ENCODE measurements around the gene GPRIN3.

GPRIN3 gene
- total RNA-seq: 14.3 to 460 (median 201) reads per million in 17 experiments

DNA sequence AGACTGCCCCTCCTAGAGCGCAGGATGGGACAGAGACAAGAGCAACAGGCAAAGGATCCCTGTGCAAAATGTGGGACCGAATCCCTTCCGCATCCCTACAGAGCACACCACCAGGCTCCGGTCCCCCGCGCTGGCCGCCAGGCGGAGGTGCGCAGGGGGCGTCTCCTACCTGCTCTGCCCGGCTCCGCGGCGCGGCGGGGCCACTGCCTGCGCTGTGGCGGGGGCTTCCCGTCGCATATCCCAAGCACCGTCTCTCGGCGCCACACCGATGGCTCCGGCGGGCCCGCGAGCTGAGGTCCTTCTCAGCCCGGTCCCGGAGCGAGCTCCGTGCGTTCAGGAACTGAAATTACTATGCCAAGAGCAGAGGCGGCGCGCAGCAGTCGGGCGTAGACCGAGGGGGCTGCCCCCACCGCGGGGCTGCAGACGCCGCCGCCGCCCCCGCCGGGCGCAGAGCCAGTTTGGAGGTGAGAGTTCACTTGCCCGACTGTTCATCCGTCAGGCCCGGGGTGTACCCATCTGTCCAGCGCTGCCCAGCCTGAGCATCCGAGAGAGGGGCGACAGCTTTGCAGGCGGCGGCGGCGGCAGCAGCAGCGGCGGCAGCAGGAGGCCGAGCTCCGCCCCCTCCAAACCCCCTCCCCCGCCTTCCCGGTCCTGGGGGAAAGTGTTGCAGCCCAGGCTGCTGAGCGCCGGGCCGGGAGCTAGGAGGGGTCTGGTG, at the start of gene GPRIN3:
Gene GPRIN3 (minus strand): TSS at position 355 of the 715 bp plus-strand sequence. CDS start 57,690 bp downstream, outside the sequence.
- peak; percentile 73 to 88 (median 81) for DNase-seq

DNA sequence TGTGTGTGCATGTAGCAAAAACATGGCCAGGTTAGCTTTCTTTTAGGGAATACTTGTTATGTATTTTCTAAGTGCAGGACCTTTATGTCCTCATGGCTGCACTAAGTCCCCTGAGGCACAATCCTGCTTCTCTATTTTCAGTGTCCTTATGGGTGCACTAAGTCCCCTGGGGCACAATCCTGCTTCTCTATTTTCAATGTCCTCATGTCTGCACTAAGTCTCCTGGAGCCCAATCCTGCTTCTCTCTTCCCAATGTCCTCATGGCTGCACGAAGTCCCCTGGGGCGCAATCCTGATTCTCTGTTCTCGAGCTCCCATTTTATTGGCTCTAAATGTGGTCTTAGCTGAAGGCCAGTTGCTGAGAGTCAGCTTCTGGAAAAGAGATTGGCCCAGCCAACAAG, 49.7 kb upstream of the GPRIN3 start:
- DNase-seq: peak in 3 of 4 experiments; percentile 45 to 52 (median 51)

DNA sequence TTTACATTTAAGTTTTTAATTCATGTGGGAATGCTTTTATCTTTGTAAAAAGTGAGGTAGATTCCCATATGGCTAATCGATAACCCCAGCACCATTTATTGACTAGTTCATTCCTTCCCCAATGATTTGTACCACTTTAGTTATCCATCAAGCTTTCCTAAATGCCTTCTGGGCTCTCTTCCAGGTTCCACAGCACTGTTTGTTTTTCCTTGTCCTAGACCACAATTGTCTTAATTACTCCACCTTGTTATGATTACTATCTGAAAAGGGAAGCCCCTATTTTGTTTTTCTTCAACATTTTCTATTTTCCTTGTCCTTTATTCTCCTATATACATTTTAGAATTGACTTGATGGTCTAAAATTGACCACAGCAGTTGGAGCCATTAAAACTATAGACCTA, 48.5 kb upstream of the GPRIN3 start:
- no peak for DNase-seq

DNA sequence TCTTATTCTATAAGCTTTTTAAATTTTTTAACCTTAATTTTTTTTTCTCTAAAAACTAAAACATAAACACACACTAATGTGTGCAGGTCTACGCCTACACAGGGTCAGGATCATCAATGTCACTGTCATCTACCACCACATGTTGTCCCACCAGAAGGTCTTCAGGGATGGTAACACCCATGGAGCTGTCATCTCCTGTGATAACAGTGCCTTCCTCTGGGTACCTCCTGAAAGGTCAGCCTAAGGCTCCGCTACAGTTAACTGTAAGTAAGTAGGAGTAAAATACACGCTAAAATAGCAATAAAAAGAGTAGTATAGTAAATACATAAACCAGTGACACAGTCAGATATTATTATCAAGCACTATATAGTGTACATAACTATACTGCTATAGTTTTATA, 45.9 kb upstream of the GPRIN3 start:
- no peak for DNase-seq

DNA sequence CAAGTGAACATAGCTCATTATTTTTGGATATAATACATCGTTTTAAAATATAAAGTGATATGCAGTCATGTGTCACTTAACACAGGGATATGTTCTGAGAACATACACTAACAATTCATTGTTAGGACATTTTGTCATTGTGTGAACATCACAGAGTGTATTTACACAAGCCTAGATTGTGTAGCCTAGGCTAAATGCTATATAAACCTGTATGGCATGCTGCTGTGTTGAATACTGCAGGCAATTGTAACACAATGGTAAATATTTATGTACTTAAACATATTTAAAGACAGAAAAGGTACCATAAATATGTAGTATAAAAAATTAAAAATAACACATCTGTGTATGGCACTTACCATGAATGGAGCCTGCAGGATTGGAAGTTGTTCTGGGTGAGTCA, 44.9 kb upstream of the GPRIN3 start:
- DNase-seq: no peak

DNA sequence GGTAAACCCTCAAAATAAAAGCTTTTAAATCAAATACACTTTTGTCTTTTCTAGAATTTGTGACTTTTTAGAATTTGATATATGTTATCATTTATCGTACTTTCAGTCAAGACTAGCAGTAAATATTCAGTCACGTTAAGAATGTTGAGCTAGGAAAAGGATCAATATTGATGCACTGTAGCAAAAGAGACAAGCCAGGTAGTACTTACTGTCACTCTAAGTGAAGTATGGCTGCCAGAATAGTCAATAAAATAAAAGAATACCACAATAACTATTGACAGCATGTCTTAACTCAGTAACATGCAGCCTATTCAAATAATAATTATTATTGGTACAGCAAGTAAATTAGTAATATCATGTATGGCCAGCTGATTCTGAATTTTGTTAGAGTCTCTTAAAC, 43.6 kb upstream of the GPRIN3 start:
- DNase-seq: no peak

DNA sequence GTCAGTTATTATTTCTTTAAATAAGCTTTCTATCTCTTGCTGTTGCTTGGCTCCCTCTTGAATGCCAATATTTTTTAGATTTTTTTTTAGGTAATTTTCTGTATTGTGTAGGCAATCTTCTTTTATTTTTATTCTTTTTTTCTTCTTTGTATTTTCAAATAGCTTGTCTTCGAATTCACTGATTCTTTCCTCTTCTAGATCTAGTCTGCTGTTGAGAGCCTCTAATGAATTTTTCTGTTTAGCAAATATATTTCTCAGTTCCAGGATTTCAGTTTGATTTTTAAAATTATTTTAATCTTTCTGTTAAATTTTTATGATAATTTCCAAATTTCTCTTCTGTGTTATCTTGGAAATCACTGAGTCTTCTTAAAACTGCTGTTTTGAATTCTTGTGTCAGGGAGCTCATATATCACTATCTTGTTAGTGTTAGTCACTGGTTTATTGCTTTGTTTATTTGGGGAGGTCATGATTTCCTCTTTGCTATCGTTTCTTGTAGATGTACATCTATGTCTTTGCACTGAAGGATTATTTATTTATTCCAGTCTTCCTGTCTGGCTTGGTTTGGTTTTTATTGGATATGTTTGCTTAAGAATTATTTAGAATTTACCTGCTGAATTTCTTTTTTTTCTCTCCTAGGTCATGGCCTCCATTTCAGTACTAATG, 39.9 kb upstream of the GPRIN3 start:
- DNase-seq: no peak

DNA sequence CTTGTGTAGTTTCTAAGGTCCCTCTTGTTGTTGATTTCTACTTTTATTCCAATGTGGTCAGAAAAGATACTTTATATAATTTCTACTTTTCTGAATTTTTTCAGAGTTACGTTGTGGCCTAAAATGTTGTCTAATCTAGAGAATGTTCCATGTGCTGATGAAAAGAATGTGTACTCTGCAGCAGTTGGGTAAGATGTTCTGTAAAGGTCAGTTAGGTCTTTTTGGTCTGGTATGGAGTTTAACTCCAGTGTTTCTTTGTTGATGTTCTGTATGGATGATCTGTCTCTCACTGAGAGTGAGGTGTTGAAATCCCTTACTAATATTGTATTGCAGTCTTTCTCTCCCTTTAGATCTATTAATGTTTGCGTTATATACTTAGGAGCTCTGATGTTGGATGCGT, 37.0 kb upstream of the GPRIN3 start:
- no peak for DNase-seq

DNA sequence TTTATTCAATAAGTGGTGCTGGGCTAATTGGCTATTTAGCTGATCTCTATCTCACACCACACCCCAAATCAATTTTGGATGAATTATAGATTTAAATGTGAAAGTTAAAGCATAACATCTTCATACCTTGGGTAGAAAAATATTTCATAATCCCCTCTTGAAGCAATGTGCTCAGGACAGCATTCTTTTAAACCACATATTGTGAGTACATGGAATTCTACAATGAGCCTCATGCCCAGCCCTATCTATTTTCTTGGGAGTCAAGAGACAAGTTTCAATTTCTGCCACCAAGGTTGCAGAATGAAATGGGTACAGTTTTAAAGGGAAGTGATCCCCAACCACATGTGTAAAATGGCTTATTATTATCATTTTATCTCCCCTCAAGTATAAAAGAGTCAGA, 30.6 kb upstream of the GPRIN3 start:
- DNase-seq: no peak

DNA sequence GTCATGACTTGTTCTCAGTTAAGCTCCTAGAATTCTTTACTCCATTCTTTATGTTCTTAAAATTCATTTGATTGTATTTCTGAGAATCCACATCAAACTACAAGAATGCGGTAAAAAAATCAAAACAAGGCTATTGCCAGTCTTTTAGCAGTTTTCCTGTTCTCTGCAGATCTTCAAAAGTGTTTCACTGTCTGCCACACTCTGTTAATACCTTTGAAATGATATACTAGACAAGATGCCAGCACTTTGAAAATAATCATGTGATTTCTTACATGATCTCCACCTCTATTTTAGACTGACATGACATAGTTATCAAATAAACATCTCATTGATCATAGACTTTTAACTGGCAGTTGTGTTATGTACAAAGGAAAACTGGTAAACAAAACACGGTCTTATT, 30.1 kb upstream of the GPRIN3 start:
- DNase-seq: no peak

DNA sequence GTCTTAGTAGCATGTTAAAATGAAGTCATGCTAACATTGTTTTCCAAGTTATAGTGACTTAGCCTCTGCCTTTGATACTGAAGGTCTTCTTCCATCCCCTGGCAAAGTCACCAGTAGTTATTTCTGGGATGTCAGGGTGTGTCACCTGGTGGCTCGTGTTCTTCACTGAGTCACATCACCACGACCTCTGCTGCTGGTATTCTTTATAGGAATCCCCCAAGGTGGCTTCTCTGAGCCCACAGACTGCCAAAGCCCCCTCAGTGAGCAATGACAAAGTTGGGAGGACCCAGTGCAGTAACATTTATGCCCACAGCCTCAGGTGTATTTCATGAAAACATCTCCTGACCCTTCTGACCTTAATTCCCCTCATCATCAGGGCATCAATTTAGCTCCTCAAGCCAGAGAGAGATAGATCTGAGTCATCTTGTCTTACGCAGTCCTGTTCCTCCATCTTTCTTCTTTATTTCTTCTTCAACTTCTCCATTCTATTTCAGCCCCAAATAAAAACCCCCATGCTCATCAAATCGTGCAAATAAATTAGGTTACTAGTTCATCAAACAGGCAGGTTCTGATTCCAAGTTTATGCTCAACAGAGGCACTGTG, 29.3 kb upstream of the GPRIN3 start:
- peak in 1 of 4 experiments; percentile 47 for DNase-seq

DNA sequence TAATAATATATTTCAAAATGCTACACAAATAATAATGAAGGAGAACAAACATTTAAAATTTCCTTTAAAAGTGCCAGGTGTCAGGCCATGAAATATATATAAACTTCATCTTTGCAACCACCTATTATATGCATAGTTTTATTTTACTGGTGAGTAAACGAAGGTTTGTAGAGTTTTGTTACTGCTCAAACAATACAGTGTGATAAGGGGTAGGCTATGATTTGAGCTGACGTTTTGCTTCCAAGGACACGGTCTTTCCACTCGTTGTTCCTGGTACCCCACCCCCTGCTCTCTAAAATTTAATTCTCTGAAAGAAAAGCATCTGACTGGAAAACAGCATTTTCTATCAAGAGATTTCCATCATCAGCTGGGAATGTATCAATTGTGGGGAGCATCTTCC, 27.2 kb upstream of the GPRIN3 start:
- no peak for DNase-seq

DNA sequence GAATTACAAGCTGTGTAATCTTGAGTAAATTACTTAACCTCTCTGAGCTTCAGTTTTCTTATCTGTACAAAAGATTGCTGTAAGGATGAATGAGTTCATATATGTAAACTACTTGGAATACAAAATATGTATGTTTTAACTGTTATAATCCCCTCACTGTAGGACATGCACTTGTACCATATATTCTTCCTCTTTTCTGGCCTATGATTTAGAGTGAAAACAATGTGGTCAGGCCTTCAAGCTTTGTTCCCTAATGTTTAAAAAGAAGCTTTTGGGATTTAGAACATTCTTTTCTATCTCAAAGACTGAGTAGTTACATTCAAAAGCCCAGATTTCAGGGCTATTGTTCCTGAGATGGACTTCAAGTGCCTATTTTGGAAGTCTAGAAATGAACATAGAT, 26.7 kb upstream of the GPRIN3 start:
- peak in 2 of 4 experiments; percentile 65 to 74 for DNase-seq

DNA sequence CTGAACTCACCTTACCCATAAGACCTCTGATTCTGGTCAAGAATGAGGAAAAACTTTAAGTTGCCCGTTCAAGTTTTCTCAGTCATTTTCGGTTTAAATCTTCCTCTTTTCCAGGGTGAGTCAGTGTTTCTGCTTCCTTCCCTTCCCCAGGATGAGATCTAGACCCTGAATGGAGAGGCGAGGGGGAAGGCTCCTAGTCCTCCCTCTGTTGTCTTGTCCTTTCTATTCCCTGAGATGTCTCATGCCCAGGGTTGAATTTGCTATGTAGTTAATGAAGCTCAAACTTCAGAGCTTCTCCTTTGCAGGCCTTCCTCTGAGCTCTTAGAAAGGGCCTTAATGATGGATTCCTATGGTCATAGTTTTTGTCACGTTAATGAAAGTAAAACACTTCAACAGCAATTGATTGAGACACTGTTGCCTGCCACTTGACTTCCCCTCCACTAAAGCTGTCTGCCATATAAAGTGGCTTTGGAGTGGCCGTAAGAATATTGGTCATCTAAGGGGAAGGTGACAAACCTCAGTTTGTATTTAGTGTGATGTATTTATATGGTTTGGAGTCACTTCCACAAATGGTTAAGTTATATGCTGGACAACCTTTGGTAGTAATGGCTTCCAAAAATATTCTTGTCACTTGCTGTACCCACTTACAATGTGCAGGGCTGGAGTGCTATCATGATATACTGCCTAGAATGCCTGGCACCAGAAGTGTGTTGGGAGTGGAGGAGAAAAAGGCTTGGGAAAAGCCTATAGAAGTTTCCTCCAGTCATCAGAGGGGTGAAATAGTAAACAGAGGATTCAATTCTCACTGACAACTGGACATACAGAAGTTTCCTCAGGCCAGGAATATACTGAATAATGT, 24.3 kb upstream of the GPRIN3 start:
- DNase-seq: peak; percentile 70 to 85 (median 83)

DNA sequence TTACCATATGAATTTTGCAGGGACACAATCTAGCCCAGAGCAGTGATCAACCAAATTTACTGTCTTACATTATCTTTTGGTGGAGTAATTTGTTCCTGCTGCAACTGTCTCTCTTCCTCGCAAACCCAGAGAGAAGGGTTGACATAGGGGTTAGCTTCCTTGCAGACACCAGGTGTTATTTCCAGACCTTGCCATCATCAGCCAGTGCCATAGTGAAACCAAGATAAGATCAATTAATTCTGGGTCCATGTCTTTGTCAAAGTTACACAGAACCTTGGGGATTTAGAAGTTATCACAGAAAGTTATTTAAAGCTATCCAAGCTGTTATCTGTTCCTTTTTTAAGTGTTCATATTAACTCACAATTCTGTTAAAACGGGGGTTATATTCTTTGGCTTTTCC, 23.6 kb upstream of the GPRIN3 start:
- DNase-seq: no peak

DNA sequence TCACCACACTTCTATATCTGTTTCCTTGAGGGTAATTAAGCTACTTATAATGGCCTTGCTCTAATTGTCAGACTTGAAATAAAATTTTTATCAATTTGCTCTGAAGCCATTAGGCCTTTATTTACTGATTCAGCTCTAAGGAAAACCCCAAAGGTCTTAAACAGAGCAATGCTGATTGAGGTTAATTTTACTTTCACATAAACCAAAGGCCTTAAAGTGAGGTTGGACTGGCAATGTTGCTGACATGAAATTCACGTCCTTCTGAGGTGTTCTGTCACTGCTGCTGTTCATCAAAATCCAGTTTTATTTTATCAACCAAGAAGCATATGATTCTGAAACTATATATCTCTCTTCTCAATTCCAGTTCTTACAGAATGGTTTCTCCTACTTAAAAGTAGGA, 21.7 kb upstream of the GPRIN3 start:
- no peak for DNase-seq

DNA sequence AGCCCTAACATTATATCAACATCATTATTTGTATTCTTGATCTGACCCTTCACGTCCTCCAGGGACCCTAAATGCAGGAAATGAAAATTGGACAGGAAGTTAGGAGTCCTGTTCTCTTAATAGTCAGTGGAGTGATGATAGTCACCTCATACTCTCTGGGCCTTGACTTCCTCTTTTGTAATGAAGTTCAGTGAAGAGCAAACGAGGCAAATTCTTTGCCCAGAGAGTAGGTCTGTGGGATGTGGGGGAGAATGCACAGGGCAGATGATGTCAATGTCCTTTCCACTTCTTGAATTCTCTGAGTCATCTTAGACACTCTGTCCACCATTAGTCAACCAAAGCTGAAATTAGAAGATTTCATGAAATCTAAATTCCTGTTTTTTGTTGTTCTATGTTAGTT, 17.1 kb upstream of the GPRIN3 start:
- DNase-seq: peak; percentile 89 to 99 (median 94)

DNA sequence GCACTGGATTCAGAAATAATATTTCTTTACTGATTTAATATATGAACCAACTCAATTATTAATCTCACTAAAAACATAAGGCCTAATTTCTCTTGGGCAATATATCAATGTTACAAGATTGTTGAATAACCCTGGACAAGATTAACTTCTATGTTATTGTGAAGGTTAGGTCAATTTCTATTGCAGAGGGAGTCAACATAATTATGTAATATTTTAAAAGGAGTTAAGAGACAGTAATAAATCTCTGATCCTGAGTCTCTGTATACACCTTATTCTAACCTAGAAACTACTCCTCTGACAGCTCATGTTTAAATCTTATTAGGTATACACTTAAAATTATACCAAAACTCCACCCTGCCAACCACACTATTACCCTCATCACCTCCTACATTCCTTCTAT, 15.1 kb upstream of the GPRIN3 start:
- peak in 1 of 4 experiments; percentile 37 for DNase-seq

DNA sequence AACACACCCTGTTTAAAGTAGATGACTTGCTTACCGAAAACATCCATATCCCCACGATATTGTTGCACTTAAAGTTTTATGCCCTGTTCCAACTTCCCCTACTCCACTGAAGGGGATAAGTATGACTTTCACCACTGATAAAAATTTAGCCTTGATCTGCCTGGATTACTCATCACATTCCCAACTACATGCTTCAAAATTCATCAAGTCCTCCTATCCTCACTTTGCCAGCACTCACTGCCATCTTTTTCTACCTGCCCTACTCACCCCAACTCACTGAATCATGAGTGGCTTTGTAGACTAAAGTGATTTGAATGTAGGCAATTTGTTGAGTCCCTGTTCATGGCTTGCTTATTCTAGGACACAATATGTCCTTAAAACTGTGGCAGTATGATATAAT, 12.2 kb upstream of the GPRIN3 start:
- no peak for DNase-seq

DNA sequence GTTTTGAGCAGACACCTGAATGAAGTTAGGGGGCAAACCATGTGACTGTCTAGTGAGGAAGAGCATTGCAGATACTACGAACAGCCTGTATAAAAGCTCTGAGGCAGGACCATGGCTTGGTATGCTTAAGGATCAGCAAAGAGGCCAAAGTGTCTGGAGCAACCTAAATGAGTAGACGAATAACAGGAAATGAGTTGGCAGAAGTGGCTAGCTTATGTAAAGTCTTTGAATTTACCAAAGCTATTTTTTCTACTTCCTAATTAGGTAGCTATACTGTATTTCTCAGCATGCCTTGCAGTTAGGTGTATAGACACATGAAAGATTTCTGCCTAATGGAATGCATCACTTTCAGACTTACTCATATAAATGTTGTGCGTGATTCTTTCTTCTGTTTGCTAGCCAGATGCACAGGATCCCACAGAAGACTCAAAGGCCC, 9.3 kb upstream of the GPRIN3 start:
- peak; percentile 68 to 90 (median 80) for DNase-seq

DNA sequence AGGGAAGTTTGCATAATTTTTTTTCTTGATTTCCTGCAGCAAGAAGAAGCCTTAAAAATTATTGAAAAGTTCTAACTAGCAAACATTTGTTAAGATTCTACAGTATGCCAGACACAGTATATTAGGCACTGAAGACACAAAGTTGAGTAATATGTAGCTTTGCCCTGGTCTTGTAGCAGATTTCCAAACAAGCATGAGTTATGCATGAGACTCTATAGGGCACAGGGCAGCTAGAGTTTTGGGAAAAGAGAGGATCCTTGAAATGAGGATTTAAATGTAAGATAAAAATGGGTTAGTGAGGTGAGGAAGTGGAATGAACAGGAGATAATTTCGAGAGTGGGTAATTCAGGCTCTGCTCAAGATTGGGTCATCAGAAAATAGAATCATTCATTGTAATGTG, 8.6 kb upstream of the GPRIN3 start:
- peak; percentile 49 to 82 (median 68) for DNase-seq

DNA sequence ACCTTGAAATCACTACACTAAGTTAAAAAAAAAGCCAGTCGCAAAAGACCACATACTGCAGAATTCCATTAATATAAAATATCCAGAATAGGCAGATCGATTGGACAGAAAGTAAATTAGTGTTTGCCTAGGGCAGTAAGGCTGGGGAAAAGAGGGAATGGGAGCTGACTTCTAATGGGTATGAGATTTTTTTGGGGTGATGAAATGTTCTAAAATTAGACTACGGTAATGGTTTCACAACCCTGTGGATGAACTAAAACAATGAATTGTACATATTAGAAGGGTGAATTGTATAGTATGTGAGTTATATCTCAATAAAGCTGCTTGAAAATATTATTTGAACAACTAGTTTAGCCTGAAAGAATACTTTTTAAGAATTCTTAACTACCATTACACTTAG, 6.7 kb upstream of the GPRIN3 start:
- peak in 1 of 4 experiments; percentile 40 for DNase-seq

DNA sequence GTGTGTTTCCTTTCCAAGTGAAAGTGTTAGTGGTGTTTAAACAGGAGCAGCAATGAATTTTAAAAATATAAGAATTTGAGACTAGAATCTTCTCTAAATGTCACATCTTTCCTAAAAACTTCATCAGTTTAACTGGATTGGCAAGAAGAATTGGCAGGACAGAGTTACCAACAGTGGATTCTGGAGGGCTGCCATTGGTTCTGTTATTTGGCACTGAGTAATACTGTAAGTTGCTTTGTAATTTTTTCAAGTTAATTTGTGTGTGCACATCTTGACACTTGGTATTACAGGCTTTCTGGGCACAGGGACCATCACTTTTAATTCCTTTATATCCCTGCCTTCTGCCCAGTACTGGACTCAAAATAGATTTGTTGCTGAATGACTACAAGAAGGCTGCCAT, 4.5 kb upstream of the GPRIN3 start:
- DNase-seq: no peak

Measured in suppressor macrophage (primary cell).